Pancreas (tissue), 10 donors: ENCODE data around the gene WIF1. TPM values are rescaled to one million over a fixed set of nuclear protein-coding genes. Genes with fewer than 3 reads are reported as not detected.

Experiments
- ATAC-seq, 4 donors: fragments of 200-7000 bp; cut with Tn5 transposase; one replicate each; pipeline versions ENCODE4 v1.8.0 to v1.9.1; 2020; ENCODE audit warnings: mild to moderate bottlenecking in 4 of 4, moderate library complexity in 4 of 4
- DNase-seq, 6 donors: peaks; one replicate each; pipeline ENCODE4 v3.0.0-alpha.2; 2020
- FAIRE-seq: peaks from 2 replicates; lab custom pipeline; 2012; peaks lifted over from hg19 to GRCh38; lab: Jason Lieb, UNC
- H3K27ac ChIP-seq, 4 donors: fragments of 200-600 bp; sonication (generic); 1 replicate in 3 of 4; 2 replicates in 1 of 4; pipeline versions ENCODE4 v1.5.0 to v1.8.0; 2020
- H3K27me3 ChIP-seq, 4 donors: fragments of 200-600 bp; one replicate each; pipeline ENCODE4 v1.8.0; 2021
- H3K36me3 ChIP-seq, 3 donors: fragments of 200-600 bp; sonication (generic) in 1 of 3; one replicate each; pipeline versions ENCODE4 v1.5.0 to v1.8.0; 2020 to 2021
- H3K4me1 ChIP-seq, 3 donors: fragments of 200-600 bp; one replicate each; pipeline ENCODE4 v1.8.0; 2021
- H3K4me3 ChIP-seq, 4 donors: fragments of 200-600 bp; sonication (generic) in 2 of 4; one replicate each; pipeline versions ENCODE4 v1.5.0 to v1.8.0; 2020 to 2021
- H3K9me3 ChIP-seq, 4 donors: fragments of 200-600 bp; one replicate each; pipeline ENCODE4 v1.8.0; 2021
- CTCF ChIP-seq, 4 donors: fragments of 200-600 bp; sonication (generic) in 3 of 4; IDR thresholded peaks; one replicate each; pipeline versions ENCODE4 v1.5.0 to v1.8.0; 2021; ENCODE audit warnings: antibody characterized with exemption in 4 of 4
- WGBS, 2 donors: extraction: QIAGEN DNeasy Blood & Tissue Kit; methylation state at CpG; one replicate each; pipeline ENCODE4 v1.1.7; 2013; 5-methylcytosine and 5-hydroxymethylcytosine counted together
- intact Hi-C, 3 donors: fragments of 100-400 bp; cut with DNase I; formaldehyde crosslinking; loops; one replicate each; pipeline versions ENCODE4 v1.11.1 to v1.14.2; 2022
- polyA plus RNA-seq, 2 donors: library from polyadenylated mRNA; stranded (reverse); fragments of 200-250 nt; gene quantifications; one replicate each; pipeline ENCODE4 v1.2.3, GENCODE V29; 2013
- total RNA-seq, 6 donors: library from RNA; stranded (reverse); fragmentation: NEBNext Ultra II Directional in 4 of 6; extraction: Animal tissue kit (Norgen Biotek cat#: 25700) in 4 of 6; gene quantifications; one replicate each; pipeline versions ENCODE4 v1.2.1 to v1.2.4, GENCODE V29; 2021 to 2023
- donor health status: healthy with polysubstance abuse.
- donor health status: DM: no; HTN: no; CAD: no; lungs with moderate emphysema.
- donor health status: DM: no; HTN: no; CAD: no.
- donor health status: control.
- donor health status: control.
- donor health status: Bipolar disorder and iron deficiency.
- donor health status: DM: yes; HTN: yes; CAD: no.
- donor health status: DM: no; HTN: no; CAD: no.
- donor health status: DM: no; HTN: no; CAD: no.
- donor health status: DM: yes; HTN: yes; CAD: no.

The WIF1 gene
- total and polyA plus RNA-seq, 8 donors: 0.08 to 0.69 (median 0.46) TPM; not detected in 3

DNA sequence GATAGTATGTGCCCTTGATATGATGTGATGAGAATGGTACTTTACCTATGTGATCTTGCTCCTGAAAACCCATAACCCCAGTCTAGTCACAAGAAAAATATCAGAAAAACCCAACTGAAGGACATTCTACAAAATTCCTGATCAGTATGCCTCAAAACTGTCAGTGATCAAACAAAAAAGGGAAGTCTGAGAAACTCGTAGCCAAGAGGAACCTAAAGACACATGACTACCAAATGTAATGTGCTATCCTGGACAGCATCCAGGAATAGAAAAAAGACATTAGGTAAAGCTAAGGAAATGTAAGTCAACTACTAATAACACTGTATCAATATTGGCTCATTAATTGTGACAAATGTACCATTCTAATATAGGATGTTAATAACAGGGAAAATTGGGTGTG is 4.1 kb upstream of the WIF1 start:
- Histone ChIP-seq H3K9me3 (no peaks in the 10 kb centered on the region), H3K4me1 (no peaks in the 10 kb centered on the region), H3K27ac (no peak overlapping the region), H3K36me3 (no peaks in the 10 kb centered on the region), H3K4me3 (no peak overlapping the region), H3K27me3 (peaks cover 0 to 7% (median 0%) of the 10 kb centered on the region in 4 donors)
- 37 to 58% methylated on average over 1 of the region's 1 CpG for WGBS, 2 donors
- FAIRE-seq (no peak), DNase-seq (no peak), ATAC-seq (no peak)
- intact Hi-C loops: no loop called here
- no peak for TF ChIP-seq CTCF (IDR thresholded peaks at IDR 0.05)

- ATAC-seq (peak in 3 of 4 donors; percentile 51 to 61 (median 53)), DNase-seq (no peak), FAIRE-seq (no peak)
- H3K4me3 ChIP-seq: no peak overlapping the region
- H3K9me3 ChIP-seq: no peaks in the 10 kb centered on the region
- H3K4me1 ChIP-seq: no peaks in the 10 kb centered on the region
- intact Hi-C loops: no loop called here
- whole genome bisulfite sequencing, 2 donors: 11 to 12% methylated on average over 8 of the region's 8 CpGs
- peak in 3 of 4 donors; percentile 48 to 70 (median 55) for TF ChIP-seq CTCF (IDR thresholded peaks at IDR 0.05)
- H3K36me3 ChIP-seq: no peaks in the 10 kb centered on the region
- no peak overlapping the region for H3K27ac ChIP-seq
- peaks cover 3 to 15% (median 6%) of the 10 kb centered on the region in 4 donors for H3K27me3 ChIP-seq
Observed at GRCh38 chr12:65123435-65124063, 2.4 kb upstream of the WIF1 start.

GRCh38 chr12:65122703-65123102 is 1.6 kb upstream of the WIF1 start:
- no peak for FAIRE-seq
- Histone ChIP-seq H3K9me3 (no peaks in the 10 kb centered on the region), H3K36me3 (no peaks in the 10 kb centered on the region), H3K4me1 (no peaks in the 10 kb centered on the region), H3K27me3 (peaks cover 3 to 15% (median 6%) of the 10 kb centered on the region in 4 donors), H3K27ac (no peak overlapping the region), H3K4me3 (no peak overlapping the region)
- no peak for ATAC-seq
- WGBS, 2 donors: 58 to 60% methylated on average over 5 of the region's 5 CpGs
- intact Hi-C loops: no loop called here
- no peak for DNase-seq
- TF ChIP-seq CTCF (IDR thresholded peaks at IDR 0.05): no peak

DNA sequence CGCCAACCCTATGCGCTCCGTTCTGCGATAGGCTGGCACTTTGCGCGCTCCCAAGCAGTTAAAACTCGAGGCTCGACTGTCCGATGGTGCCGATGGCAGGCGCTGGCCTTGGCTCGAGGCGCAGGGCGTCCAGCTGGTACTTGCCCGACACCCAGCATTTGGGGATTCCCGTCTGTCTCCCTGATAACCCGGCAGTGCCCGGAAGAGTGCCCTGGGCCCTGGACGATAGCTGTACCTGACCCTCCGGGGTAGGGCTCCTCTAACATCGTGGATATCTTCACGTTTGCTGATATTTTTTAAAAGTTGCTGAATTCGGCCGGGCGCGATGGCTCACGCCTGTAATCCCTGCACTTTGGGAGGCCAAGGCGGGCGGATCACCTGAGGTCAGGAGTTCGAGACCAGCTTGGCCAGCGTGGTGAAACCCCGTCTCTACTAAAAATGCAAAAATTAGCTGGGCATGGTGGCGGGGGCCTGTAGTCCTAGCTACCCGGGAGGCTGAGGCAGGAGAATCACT is 908 bp upstream of the WIF1 start:
- WGBS, 2 donors: 72 to 75% methylated on average over 34 of the region's 34 CpGs
- Histone ChIP-seq H3K27ac (no peak overlapping the region), H3K4me3 (no peak overlapping the region), H3K4me1 (no peaks in the 10 kb centered on the region), H3K27me3 (peaks cover 3 to 15% (median 7%) of the 10 kb centered on the region in 4 donors), H3K9me3 (no peaks in the 10 kb centered on the region), H3K36me3 (no peaks in the 10 kb centered on the region)
- ATAC-seq (no peak), FAIRE-seq (no peak), DNase-seq (peak in 2 of 6 donors; percentile 47 to 52)
- intact Hi-C loops: no loop called here
- TF ChIP-seq CTCF (IDR thresholded peaks at IDR 0.05): no peak

- Histone ChIP-seq H3K27ac (no peak overlapping the region), H3K27me3 (peaks cover 3 to 25% (median 11%) of the 10 kb centered on the region in 4 donors)
- TF ChIP-seq CTCF (IDR thresholded peaks at IDR 0.05): no peak
Observed at GRCh38 chr12:65119063-65119462, 2.0 kb downstream of the WIF1 start.

More at GRCh38 chr12:65119063-65119462, 2.0 kb downstream of the WIF1 start:
- WGBS, 2 donors: 77 to 87% methylated on average over 3 of the region's 3 CpGs
- Histone ChIP-seq H3K9me3 (no peaks in the 10 kb centered on the region), H3K4me3 (no peak overlapping the region), H3K36me3 (no peaks in the 10 kb centered on the region), H3K4me1 (no peaks in the 10 kb centered on the region)
- intact Hi-C loops: no loop called here
- FAIRE-seq (no peak), ATAC-seq (no peak), DNase-seq (no peak)
